Mononuclear cell (primary cell): ENCODE data around the gene MOCS1. TPM values are rescaled to one million over a fixed set of nuclear protein-coding genes. Genes with fewer than 3 reads are reported as not detected.

Experiments
- H3K27me3 ChIP-seq: 2 replicates; pipeline ENCODE4 v1.6.0; 2011; ENCODE audit warnings: low read length, control low read depth; ENCODE audit not compliant: insufficient read depth
- H3K4me1 ChIP-seq: 2 replicates; pipeline ENCODE4 v1.5.1; 2011; ENCODE audit warnings: mild to moderate bottlenecking, low read length, control low read depth; ENCODE audit not compliant: insufficient read depth
- H3K4me3 ChIP-seq: 2 replicates; pipeline ENCODE4 v1.5.1; 2011; ENCODE audit warnings: mild to moderate bottlenecking, low read length, moderate library complexity
- H3K9me3 ChIP-seq: 2 replicates; pipeline ENCODE4 v1.5.1; 2011; ENCODE audit warnings: low read depth, mild to moderate bottlenecking, control low read depth, low read length
- total RNA-seq: library from RNA; depleted of rRNA; stranded (reverse); fragments of >200 nt; gene quantifications from one replicate; pipeline ENCODE4 v1.2.3, GENCODE V29; 2012

MOCS1 gene
- total RNA-seq, 1 donor, result 0.63 TPM

DNA sequence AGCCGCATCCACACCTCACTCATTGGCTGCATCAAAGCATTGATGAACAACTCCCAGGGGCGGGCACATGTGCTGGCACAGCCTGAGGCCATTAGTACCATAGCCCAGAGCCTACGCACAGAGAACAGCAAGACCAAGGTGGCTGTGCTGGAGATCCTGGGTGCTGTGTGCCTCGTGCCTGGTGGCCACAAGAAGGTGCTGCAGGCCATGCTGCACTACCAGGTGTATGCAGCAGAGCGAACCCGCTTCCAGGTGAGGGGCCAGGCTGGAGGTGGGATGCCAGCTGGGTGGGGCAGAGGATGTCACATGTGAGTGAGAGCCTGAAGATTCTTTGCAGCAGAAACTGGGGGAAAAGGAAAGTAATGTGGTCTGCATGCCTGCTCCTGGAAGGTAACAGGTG lies 66.7 kb downstream of the MOCS1 start:
- H3K27me3 ChIP-seq, result no peaks in the 10 kb centered on the region
- H3K4me3 ChIP-seq, result no peak overlapping the region
- H3K9me3 ChIP-seq, result no peaks in the 10 kb centered on the region
- H3K4me1 ChIP-seq, result no peaks in the 10 kb centered on the region

DNA sequence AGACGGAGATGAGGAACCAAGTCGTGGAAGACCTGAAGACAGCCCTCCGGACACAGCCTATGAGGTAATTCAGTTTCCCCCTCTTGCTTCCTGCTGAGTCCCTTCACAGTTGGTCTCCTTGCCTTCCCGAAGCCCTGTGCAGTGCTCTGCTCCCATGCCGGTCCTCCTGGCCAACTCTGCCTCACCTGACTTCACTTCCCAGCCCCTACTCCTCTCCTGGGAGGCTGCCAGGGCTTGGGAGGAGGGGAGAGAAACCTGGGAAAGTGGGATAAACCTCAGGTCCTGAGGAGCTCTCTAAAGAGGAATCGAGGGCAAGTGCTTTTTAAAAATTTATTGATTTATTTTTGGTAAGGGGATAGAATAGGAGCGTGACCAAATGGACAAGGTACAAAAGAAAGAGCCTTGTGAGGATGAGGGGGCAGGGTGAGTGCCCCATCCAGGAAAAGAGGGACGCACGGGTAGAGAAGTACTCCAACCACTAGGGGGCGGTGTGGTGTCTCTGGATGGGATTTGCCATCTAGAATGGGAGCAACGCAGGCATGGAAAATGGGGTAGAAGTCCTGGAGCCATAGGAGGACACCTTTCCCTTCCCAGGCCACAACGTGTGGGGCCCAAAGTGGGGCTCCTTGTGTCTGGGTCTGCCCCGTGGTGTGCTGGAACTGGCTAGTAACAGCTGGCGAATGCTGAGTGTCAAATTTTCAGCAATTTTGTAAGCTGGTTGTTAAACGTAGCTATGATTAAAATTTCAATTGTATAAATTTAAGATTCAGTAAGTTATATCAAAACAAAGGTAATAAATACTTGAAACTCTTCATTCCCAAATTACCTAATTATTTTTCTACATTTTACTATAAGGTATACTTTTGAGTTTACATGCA lies 69.0 kb downstream of the MOCS1 start:
- no peaks in the 10 kb centered on the region for H3K9me3 ChIP-seq
- no peaks in the 10 kb centered on the region for H3K4me1 ChIP-seq
- H3K4me3 ChIP-seq, result no peak overlapping the region
- H3K27me3 ChIP-seq, result no peaks in the 10 kb centered on the region

DNA sequence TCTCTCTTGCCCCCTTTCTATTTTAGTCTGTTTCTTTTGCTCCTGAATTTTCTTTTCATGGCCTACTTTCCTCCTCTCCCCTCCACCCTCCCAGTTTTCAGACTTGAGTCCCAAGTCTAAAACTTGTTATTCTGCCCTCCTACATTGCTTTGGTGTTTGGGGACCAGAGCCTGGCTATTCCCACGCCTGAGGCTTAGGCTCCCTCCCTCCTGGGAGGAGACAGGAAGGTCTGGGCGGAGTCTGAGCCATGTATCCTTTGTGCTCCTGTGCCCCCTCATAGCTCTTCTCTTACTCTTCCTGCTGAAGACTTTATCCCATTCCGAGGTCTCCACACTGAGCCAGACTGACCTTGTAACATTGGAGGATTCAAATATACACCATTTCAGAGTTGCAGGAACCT lies 72.6 kb downstream of the MOCS1 start:
- H3K4me3 ChIP-seq, result no peak overlapping the region
- H3K9me3 ChIP-seq, result no peaks in the 10 kb centered on the region
- H3K4me1 ChIP-seq, result no peaks in the 10 kb centered on the region
- H3K27me3 ChIP-seq, result peaks cover 3% of the 10 kb centered on the region

DNA sequence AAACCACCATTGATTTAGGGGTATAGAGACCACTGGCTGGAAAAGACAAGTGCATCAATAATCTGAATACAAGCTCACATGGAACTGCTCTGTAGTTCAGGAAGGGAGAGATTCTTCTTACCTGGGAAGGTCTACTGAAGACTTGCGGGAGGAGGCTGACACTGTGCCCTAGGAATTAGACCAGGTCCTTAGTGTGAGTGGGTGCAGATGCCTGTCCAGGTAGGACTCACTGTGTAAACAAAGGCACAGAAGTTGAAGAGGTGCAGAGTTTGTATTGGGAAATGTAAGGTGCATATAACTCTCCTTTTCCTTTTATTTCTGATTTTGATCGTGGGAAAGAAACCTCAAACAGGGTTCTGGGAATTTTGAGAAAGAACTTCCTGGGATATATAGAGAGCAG lies 75.2 kb downstream of the MOCS1 start:
- no peaks in the 10 kb centered on the region for H3K4me1 ChIP-seq
- no peaks in the 10 kb centered on the region for H3K9me3 ChIP-seq
- peaks cover 3% of the 10 kb centered on the region for H3K27me3 ChIP-seq
- no peak overlapping the region for H3K4me3 ChIP-seq

DNA sequence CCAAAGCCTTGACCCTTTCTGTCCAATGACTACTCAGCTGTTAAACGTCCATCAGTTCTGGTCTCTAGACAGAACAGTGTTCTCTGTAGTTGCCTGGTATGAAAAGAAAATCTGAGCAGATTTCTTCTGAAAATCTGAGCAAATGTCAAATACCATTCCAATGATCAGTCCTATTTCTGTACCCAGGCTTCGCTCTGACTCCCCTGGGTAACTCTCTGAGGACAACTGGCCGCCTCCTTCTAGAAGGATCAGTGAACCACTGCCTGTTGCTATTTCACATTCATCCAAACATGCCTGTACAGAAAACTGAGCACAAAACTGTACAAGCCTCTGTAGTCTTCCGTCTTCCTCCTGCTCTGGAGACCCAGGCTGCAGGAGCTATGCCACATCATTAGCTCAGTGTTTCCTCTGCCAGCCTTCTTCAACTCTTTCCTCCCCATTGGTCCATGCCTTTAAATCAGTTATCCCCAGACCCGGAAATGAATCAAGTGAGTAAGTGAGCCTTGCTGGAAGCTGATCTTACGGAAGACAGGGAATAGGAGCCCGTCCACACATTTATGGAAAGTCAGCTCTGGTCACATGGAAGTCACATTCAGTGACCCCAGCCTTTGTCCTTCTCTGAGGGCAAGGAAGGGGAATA lies 78.8 kb downstream of the MOCS1 start:
- no peaks in the 10 kb centered on the region for H3K4me1 ChIP-seq
- H3K4me3 ChIP-seq, result no peak overlapping the region
- H3K9me3 ChIP-seq, result no peaks in the 10 kb centered on the region
- peaks cover 3% of the 10 kb centered on the region for H3K27me3 ChIP-seq

Other genes starting within 250 kb of the MOCS1 start
- gene KIF6, start 209.1 kb downstream of the MOCS1 start, total RNA-seq, result not detected
- gene DAAM2, start 142.1 kb downstream of the MOCS1 start, total RNA-seq, result under 0.01 TPM